ENCODE data around the gene GPR35.

Gene GPR35

DNA sequence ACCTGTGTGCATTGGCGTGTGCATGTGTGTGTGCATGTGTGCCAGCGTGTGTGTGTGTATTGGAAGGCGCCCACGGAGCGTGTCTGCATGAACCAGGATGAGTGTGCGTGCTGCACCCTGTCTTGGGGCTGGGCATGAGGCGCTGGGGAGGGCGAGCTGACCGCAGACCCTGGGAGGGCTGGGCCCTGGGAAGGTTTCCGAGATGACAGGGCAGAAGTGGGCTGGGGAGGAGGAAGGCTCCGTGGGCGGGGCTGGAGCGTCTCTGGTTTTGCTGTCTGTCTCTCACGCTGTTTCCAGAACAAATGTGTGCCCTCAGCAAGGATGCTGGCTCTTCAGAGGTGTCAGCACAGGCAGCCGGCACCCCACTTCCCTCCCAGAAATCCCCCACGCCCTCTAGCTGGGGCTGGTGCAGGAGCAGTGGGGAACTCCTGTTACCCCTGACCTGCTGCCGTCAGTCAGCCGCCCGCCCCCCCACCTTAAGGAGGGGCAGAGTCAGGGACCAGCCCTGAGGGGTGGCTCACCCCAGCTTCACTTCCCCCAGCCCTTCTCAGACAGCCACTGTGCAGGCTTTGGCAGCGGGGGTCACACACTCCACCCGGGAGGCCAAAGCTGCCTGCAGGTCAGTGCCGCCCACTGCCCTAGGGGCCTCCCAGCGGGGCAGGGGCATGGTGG is at the start of gene GPR35:
GPR35 (plus strand) TSS at position 531 of the 672 bp plus-strand sequence. CDS start 4,473 bp downstream, outside the sequence.
- in situ Hi-C loops (cut with MboI; ENCODE audit: low pct_unique_long_range_greater_than_20kb, low sequenced_read_pairs, unreplicated experiment) = no loop called here
- TF ChIP-seq, protein P1, sequence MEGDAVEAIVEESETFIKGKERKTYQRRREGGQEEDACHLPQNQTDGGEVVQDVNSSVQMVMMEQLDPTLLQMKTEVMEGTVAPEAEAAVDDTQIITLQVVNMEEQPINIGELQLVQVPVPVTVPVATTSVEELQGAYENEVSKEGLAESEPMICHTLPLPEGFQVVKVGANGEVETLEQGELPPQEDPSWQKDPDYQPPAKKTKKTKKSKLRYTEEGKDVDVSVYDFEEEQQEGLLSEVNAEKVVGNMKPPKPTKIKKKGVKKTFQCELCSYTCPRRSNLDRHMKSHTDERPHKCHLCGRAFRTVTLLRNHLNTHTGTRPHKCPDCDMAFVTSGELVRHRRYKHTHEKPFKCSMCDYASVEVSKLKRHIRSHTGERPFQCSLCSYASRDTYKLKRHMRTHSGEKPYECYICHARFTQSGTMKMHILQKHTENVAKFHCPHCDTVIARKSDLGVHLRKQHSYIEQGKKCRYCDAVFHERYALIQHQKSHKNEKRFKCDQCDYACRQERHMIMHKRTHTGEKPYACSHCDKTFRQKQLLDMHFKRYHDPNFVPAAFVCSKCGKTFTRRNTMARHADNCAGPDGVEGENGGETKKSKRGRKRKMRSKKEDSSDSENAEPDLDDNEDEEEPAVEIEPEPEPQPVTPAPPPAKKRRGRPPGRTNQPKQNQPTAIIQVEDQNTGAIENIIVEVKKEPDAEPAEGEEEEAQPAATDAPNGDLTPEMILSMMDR (IDR thresholded peaks at IDR 0.05; ENCODE audit: extremely low read depth, insufficient read depth, missing control alignments) = no peak
- peak; percentile 70 for DNase-seq (ENCODE audit: low spot score)

DNA sequence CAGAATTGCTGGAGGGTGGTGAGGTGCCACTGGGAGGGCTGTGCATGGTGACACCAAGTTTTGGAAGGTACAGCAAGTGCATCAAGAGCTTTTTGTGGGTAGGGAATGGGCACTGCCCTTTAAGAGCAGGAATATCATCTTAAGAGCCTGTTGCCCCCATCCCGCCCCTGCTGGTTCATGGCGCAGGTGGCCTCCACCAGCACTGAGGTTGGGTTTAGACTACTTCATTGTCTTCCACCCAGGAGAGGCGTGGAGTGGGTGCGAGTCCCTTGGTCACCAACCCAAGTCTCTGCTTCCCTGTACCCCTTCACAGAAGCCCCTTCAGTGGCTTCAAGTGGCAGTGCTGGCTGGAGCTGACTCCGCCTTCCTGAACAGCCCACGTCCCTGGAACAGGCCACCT is 49.2 kb upstream of the GPR35 start:
- in situ Hi-C loops (cut with MboI; ENCODE audit: low pct_unique_long_range_greater_than_20kb, low sequenced_read_pairs, unreplicated experiment) = no loop called here
- no peak for DNase-seq (ENCODE audit: low spot score)
- TF ChIP-seq, protein P1 (IDR thresholded peaks at IDR 0.05; ENCODE audit: extremely low read depth, insufficient read depth, missing control alignments) = no peak

GRCh38 chr2:240576436-240577205 is 48.7 kb upstream of the GPR35 start:
- in situ Hi-C loops (cut with MboI; ENCODE audit: low pct_unique_long_range_greater_than_20kb, low sequenced_read_pairs, unreplicated experiment) = no loop called here
- TF ChIP-seq, protein P1 (IDR thresholded peaks at IDR 0.05; ENCODE audit: extremely low read depth, insufficient read depth, missing control alignments) = no peak
- no peak for DNase-seq (ENCODE audit: low spot score)

GRCh38 chr2:240577281-240578109 is 47.8 kb upstream of the GPR35 start:
- in situ Hi-C loops (cut with MboI; ENCODE audit: low pct_unique_long_range_greater_than_20kb, low sequenced_read_pairs, unreplicated experiment) = no loop called here
- no peak for DNase-seq (ENCODE audit: low spot score)
- TF ChIP-seq, protein P1 (IDR thresholded peaks at IDR 0.05; ENCODE audit: extremely low read depth, insufficient read depth, missing control alignments) = no peak

DNA sequence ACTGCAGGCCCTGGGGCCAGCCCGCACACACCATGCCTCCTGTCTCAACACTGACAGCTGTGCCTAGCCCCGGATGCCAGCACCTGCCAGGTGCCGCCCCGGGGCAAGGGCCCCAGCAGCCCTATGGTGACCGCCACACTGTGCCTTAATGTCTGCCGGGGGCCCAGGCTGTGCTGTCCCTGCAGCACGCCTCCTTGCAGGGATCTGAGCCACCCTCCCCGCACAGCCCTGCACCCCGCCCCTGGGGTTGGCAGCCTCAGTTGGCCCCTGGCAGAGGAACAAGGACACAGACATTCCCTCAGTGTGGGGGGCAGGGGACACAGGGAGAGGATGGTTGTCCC is 47.2 kb upstream of the GPR35 start:
- TF ChIP-seq, protein P1 (IDR thresholded peaks at IDR 0.05; ENCODE audit: extremely low read depth, insufficient read depth, missing control alignments) = no peak
- in situ Hi-C loops (cut with MboI; ENCODE audit: low pct_unique_long_range_greater_than_20kb, low sequenced_read_pairs, unreplicated experiment) = no loop called here
- DNase-seq (ENCODE audit: low spot score) = no peak

- no peak for DNase-seq (ENCODE audit: low spot score)
- in situ Hi-C loops (cut with MboI; ENCODE audit: low pct_unique_long_range_greater_than_20kb, low sequenced_read_pairs, unreplicated experiment) = no loop called here
- TF ChIP-seq, protein P1 (IDR thresholded peaks at IDR 0.05; ENCODE audit: extremely low read depth, insufficient read depth, missing control alignments) = no peak
Observed at GRCh38 chr2:240578488-240578887, 46.8 kb upstream of the GPR35 start.

Data from GM13977 (cell line).